ENCODE results near the gene WDR91.

WDR91 gene

GRCh38 chr7:135247746-135248471 is 36.6 kb upstream of the WDR91 start:
- Histone ChIP-seq H3K27ac (replicated peaks; ENCODE audit: low read length) (no peak overlapping the region), H3K14ac (ENCODE audit: low read length) (no peak overlapping the region), H3K4me1 (ENCODE audit: control insufficient read depth in 2 of 2, insufficient read depth in 1 of 2, low read depth in 1 of 2, low read length in 2 of 2) (no peaks in the 10 kb centered on the region), H3K36me3 (replicated peaks in 1 of 2; ENCODE audit: control insufficient read depth in 2 of 2, insufficient read depth in 2 of 2, low read length in 2 of 2) (no peaks in the 10 kb centered on the region), H2BK15ac (ENCODE audit: low read length) (no peak overlapping the region), H3K9ac (ENCODE audit: low read depth, low read length, poor library complexity) (no peak overlapping the region), H3K27me3 (ENCODE audit: control insufficient read depth in 3 of 3, insufficient read depth in 3 of 3, low read depth in 1 of 3, low read length in 3 of 3) (no peaks in the 10 kb centered on the region), H4K91ac (ENCODE audit: low read depth, low read length, poor library complexity) (no peak overlapping the region), H3K9me3 (replicated peaks in 1 of 2; ENCODE audit: control insufficient read depth in 2 of 2, insufficient read depth in 1 of 2, low read depth in 1 of 2, low read length in 2 of 2) (peaks cover 0 to 2% of the 10 kb centered on the region in 2 donors), H3K79me1 (ENCODE audit: low read depth, low read length) (peaks cover 2% of the 10 kb centered on the region), H3K18ac (ENCODE audit: low read length) (peak overlapping the region; percentile 27), H2AK5ac (ENCODE audit: low read depth, low read length) (no peak overlapping the region), H3K4me3 (ENCODE audit: low read length in 2 of 2) (no peak overlapping the region), H2BK12ac (ENCODE audit: low read length) (no peak overlapping the region), H2BK120ac (ENCODE audit: low read depth, low read length) (no peak overlapping the region), H2BK5ac (ENCODE audit: low read length) (no peak overlapping the region), H3K4ac (ENCODE audit: low read length) (peak overlapping the region; percentile 66), H4K8ac (ENCODE audit: low read depth, low read length) (no peak overlapping the region), H2AFZ (ENCODE audit: low read length) (peak overlapping the region; percentile 45), H3K23ac (ENCODE audit: low read depth, low read length, poor library complexity) (peak overlapping the region; percentile 80), H3K4me2 (ENCODE audit: insufficient read depth, low read length, poor library complexity, severe bottlenecking) (no peak overlapping the region)
- WGBS, 2 donors (ENCODE audit: extremely low coverage in 2 of 2, insufficient read length in 2 of 2, insufficient replicate concordance in 1 of 2) = no CpG with 5 or more reads among the region's 22 CpGs
- no peak for DNase-seq (ENCODE audit: low spot score)

DNA sequence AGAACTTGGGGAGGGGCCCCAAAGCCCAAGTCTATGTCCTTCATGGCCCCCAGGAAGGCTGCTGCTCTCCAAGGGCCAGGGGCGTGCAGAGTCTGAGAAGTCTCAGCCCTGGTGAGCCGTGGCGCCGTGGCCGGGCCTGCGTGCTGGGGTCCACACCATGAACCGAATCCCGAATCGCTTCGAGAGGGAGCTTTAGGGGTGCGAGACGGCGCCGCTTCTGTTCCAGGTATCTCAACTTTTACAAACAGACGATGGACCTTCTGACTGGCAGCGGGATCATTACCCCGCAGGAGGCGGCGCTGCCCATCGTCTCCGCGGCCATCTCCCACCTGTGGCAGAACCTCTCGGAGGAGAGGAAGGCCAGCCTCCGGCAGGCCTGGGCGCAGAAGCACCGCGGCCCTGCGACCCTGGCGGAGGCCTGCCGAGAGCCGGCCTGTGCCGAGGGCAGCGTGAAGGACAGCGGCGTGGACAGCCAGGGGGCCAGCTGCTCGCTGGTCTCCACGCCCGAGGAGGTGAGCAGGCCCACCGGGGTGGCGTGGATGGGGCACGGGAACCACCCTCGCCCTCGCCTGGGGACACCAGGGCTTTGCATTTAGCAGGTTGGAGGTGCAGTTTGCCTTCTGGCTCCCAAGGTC is 35.0 kb upstream of the WDR91 start:
- no peak overlapping the region for H3K4me2 ChIP-seq (ENCODE audit: insufficient read depth, low read length, poor library complexity, severe bottlenecking)
- DNase-seq (ENCODE audit: low spot score) = no peak
- H3K4me1 ChIP-seq (ENCODE audit: control insufficient read depth in 2 of 2, insufficient read depth in 1 of 2, low read depth in 1 of 2, low read length in 2 of 2) = no peaks in the 10 kb centered on the region
- H3K4me3 ChIP-seq (ENCODE audit: low read length in 2 of 2) = peak overlapping the region in 1 of 2 donors; percentile 9
- H3K14ac ChIP-seq (ENCODE audit: low read length) = peak overlapping the region; percentile 17
- H3K27ac ChIP-seq (replicated peaks; ENCODE audit: low read length) = no peak overlapping the region
- H2BK12ac ChIP-seq (ENCODE audit: low read length) = no peak overlapping the region
- H4K91ac ChIP-seq (ENCODE audit: low read depth, low read length, poor library complexity) = no peak overlapping the region
- H2AK5ac ChIP-seq (ENCODE audit: low read depth, low read length) = no peak overlapping the region
- no CpG with 5 or more reads among the region's 43 CpGs for WGBS, 2 donors (ENCODE audit: extremely low coverage in 2 of 2, insufficient read length in 2 of 2, insufficient replicate concordance in 1 of 2)
- H3K36me3 ChIP-seq (replicated peaks in 1 of 2; ENCODE audit: control insufficient read depth in 2 of 2, insufficient read depth in 2 of 2, low read length in 2 of 2) = no peaks in the 10 kb centered on the region
- H3K9me3 ChIP-seq (replicated peaks in 1 of 2; ENCODE audit: control insufficient read depth in 2 of 2, insufficient read depth in 1 of 2, low read depth in 1 of 2, low read length in 2 of 2) = peaks cover 0 to 2% of the 10 kb centered on the region in 2 donors
- H3K79me1 ChIP-seq (ENCODE audit: low read depth, low read length) = peaks cover 2% of the 10 kb centered on the region
- H3K9ac ChIP-seq (ENCODE audit: low read depth, low read length, poor library complexity) = no peak overlapping the region
- H2BK15ac ChIP-seq (ENCODE audit: low read length) = no peak overlapping the region
- peaks cover 0 to 6% (median 0%) of the 10 kb centered on the region in 3 experiments for H3K27me3 ChIP-seq (ENCODE audit: control insufficient read depth in 3 of 3, insufficient read depth in 3 of 3, low read depth in 1 of 3, low read length in 3 of 3)
- H3K23ac ChIP-seq (ENCODE audit: low read depth, low read length, poor library complexity) = peak overlapping the region; percentile 52
- H4K8ac ChIP-seq (ENCODE audit: low read depth, low read length) = no peak overlapping the region
- no peak overlapping the region for H3K4ac ChIP-seq (ENCODE audit: low read length)
- H2BK5ac ChIP-seq (ENCODE audit: low read length) = no peak overlapping the region
- H2BK120ac ChIP-seq (ENCODE audit: low read depth, low read length) = peak overlapping the region; percentile 28
- H2AFZ ChIP-seq (ENCODE audit: low read length) = no peak overlapping the region
- peak overlapping the region; percentile 37 for H3K18ac ChIP-seq (ENCODE audit: low read length)

DNA sequence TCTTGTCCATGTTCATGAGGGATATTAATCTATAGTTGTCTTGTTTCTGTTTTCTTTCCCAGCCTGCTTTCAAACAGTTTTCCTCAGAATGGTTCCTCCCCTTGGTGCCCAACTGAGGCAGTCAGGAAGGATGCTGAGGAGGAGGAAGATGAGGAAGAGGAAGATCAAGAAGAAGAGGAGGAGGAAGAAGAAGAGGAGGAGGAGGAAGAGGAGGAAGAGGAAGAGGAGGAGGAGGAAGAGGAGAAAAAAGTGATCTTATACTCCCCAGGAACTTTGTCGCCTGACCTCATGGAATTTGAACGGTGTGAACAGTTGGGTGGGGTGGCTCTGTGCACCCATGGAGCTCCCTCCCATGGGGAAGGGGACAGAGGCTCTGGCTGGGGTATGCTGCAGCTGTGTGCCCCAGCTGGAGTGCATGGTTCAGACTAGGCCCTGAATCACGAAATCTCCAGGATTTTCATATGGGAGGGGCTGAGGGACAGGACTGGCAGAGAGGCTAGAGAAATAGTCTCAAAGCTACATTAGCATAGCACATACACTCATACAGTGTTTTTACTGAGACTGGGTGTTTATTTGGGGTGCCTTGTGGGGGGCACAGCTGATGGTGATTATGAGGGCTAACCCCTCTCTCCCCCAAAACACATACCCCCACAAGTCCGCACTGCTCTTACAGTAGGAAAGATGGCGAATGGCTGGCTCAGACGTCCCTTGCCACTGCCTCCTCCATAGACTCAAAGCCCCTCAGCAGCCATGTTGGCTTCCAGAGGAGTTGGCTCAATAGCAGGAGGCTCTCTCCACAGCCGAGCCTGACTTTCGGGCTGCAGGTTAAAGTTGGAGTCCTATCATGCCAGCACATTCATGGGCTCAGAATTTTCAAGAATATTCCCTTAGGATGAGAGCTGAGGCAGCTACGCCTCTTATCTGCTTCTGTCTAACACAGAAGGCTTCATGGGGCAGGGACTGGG is 34.2 kb upstream of the WDR91 start:
- Histone ChIP-seq H2AFZ (ENCODE audit: low read length) (no peak overlapping the region), H3K4me3 (ENCODE audit: low read length in 2 of 2) (no peak overlapping the region), H3K23ac (ENCODE audit: low read depth, low read length, poor library complexity) (no peak overlapping the region), H4K8ac (ENCODE audit: low read depth, low read length) (no peak overlapping the region), H3K9ac (ENCODE audit: low read depth, low read length, poor library complexity) (no peak overlapping the region), H3K9me3 (replicated peaks in 1 of 2; ENCODE audit: control insufficient read depth in 2 of 2, insufficient read depth in 1 of 2, low read depth in 1 of 2, low read length in 2 of 2) (peaks cover 0 to 2% of the 10 kb centered on the region in 2 donors), H2BK15ac (ENCODE audit: low read length) (no peak overlapping the region), H3K18ac (ENCODE audit: low read length) (no peak overlapping the region), H3K4me2 (ENCODE audit: insufficient read depth, low read length, poor library complexity, severe bottlenecking) (no peak overlapping the region), H3K36me3 (replicated peaks in 1 of 2; ENCODE audit: control insufficient read depth in 2 of 2, insufficient read depth in 2 of 2, low read length in 2 of 2) (no peaks in the 10 kb centered on the region), H3K14ac (ENCODE audit: low read length) (no peak overlapping the region), H2BK12ac (ENCODE audit: low read length) (no peak overlapping the region), H3K4me1 (ENCODE audit: control insufficient read depth in 2 of 2, insufficient read depth in 1 of 2, low read depth in 1 of 2, low read length in 2 of 2) (no peaks in the 10 kb centered on the region), H3K4ac (ENCODE audit: low read length) (no peak overlapping the region), H4K91ac (ENCODE audit: low read depth, low read length, poor library complexity) (no peak overlapping the region), H2AK5ac (ENCODE audit: low read depth, low read length) (no peak overlapping the region), H3K27me3 (ENCODE audit: control insufficient read depth in 3 of 3, insufficient read depth in 3 of 3, low read depth in 1 of 3, low read length in 3 of 3) (peaks cover 0 to 12% (median 0%) of the 10 kb centered on the region in 3 experiments), H3K79me1 (ENCODE audit: low read depth, low read length) (peaks cover 2% of the 10 kb centered on the region), H2BK120ac (ENCODE audit: low read depth, low read length) (peak overlapping the region; percentile 28), H2BK5ac (ENCODE audit: low read length) (no peak overlapping the region), H3K27ac (replicated peaks; ENCODE audit: low read length) (no peak overlapping the region)
- no peak for DNase-seq (ENCODE audit: low spot score)
- WGBS, 2 donors (ENCODE audit: extremely low coverage in 2 of 2, insufficient read length in 2 of 2, insufficient replicate concordance in 1 of 2) = no CpG with 5 or more reads among the region's 9 CpGs
